Measurements from ENCODE around the gene DPT.

DNA sequence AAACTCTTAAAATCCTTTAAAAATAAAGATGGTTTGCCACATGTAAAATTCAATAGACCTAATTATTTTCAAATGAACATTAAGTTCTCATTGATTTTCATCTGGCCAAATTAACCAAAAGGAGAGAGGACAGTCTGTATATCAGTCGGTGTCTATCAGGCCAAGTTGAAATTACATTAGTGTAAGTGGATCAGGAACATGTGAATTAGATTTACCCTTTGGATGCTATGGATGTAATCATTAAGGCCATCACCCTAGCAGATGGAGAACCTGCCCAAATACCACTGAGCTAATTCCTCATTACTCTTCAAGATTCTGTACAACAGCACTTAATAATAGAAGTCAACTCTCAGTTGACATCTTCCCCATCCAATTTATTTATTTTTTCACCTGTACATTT is 29.5 kb upstream of the DPT start:
- TF ChIP-seq, protein P1, sequence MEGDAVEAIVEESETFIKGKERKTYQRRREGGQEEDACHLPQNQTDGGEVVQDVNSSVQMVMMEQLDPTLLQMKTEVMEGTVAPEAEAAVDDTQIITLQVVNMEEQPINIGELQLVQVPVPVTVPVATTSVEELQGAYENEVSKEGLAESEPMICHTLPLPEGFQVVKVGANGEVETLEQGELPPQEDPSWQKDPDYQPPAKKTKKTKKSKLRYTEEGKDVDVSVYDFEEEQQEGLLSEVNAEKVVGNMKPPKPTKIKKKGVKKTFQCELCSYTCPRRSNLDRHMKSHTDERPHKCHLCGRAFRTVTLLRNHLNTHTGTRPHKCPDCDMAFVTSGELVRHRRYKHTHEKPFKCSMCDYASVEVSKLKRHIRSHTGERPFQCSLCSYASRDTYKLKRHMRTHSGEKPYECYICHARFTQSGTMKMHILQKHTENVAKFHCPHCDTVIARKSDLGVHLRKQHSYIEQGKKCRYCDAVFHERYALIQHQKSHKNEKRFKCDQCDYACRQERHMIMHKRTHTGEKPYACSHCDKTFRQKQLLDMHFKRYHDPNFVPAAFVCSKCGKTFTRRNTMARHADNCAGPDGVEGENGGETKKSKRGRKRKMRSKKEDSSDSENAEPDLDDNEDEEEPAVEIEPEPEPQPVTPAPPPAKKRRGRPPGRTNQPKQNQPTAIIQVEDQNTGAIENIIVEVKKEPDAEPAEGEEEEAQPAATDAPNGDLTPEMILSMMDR (conservative IDR thresholded peaks at IDR 0.05), result no peak
- no peak for TF ChIP-seq ZFX (IDR thresholded peaks at IDR 0.05)
